NCI-H1436 (cell line): ENCODE measurements around the gene DSG3.

Experiments
- DNase-seq: peaks from one replicate; lab custom pipeline; 2025; lab: John Stamatoyannopoulos, UW

The DSG3 gene, protein sequence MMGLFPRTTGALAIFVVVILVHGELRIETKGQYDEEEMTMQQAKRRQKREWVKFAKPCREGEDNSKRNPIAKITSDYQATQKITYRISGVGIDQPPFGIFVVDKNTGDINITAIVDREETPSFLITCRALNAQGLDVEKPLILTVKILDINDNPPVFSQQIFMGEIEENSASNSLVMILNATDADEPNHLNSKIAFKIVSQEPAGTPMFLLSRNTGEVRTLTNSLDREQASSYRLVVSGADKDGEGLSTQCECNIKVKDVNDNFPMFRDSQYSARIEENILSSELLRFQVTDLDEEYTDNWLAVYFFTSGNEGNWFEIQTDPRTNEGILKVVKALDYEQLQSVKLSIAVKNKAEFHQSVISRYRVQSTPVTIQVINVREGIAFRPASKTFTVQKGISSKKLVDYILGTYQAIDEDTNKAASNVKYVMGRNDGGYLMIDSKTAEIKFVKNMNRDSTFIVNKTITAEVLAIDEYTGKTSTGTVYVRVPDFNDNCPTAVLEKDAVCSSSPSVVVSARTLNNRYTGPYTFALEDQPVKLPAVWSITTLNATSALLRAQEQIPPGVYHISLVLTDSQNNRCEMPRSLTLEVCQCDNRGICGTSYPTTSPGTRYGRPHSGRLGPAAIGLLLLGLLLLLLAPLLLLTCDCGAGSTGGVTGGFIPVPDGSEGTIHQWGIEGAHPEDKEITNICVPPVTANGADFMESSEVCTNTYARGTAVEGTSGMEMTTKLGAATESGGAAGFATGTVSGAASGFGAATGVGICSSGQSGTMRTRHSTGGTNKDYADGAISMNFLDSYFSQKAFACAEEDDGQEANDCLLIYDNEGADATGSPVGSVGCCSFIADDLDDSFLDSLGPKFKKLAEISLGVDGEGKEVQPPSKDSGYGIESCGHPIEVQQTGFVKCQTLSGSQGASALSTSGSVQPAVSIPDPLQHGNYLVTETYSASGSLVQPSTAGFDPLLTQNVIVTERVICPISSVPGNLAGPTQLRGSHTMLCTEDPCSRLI

DNA sequence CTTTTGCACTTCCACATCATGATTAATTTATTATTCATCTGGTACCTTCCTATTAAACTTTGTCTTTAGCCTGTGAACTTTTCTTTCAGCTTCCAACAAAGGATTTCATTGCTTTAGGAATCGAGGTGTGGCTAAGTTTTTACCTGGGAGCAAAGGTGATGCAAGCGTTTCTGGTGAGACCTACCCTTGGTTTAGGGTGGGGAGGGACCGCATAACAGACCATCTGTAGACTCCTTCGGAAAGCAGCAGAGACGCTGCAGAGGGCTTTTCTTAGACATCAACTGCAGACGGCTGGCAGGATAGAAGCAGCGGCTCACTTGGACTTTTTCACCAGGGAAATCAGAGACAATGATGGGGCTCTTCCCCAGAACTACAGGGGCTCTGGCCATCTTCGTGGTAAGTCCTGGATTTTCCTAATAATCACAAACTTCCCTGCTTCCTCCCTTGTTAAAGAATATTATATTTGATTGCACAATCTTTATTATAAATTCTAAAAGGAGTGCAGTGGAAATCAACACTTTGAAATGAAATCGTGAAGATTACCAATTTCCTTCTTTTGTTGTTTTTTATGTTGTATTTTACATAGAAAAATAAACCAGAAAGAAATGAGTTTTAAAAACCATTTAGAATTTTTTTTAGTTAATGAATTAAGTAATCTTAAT is at the start of gene DSG3:
Gene DSG3, plus strand, starts transcription at position 212 of the 662 bp plus-strand sequence. Its CDS starts 137 bp downstream, at position 349.
- no peak for DNase-seq

DNA sequence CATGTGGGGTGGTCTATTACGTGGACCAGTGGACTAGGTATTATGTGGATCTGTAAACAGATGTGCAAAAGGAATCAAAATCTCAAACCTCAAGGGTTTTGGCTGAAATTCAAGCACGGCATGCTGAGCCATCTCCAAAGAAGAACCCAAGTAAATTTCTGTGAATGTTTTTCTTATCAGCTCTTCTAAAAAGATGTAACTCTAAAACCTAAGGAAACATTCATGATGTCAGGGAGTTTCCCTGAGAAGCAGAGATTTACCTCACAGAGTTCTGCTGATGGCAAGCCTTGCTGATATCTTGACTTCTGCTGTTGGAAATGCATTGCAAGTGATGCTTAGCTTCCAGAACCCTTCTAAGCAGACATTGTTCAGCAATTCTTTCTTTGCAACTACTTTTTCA is 49.4 kb upstream of the DSG3 start:
- DNase-seq, result no peak

DNA sequence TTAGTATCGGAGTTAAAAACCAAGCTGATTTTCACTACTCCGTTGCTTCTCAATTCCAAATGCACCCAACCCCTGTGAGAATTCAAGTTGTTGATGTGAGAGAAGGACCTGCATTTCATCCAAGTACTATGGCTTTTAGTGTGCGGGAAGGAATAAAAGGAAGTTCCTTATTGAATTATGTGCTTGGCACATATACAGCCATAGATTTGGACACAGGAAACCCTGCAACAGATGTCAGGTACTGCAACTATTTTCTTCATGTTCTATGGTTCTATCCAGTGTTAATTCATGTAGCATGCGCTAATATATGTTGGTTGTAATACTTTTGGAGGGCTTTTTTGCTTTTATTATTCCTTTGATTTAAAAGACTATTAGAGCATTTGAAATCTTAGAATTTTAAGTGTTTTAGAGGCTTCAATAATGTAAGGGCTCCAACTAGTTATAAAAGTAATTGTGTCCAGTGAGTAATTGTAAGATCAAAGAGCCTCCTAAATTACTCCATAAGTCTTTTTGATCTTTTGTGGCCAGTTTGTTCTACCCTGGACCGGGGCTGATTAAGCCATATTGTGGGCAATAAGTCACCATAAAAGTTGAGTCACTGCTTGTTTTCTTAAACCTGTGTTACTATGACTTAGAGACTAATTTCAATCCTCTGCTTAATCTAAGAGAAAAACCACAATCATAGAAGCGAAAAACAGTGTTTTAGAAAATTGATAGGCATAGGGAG is 48.1 kb upstream of the DSG3 start:
- DNase-seq, result no peak

DNA sequence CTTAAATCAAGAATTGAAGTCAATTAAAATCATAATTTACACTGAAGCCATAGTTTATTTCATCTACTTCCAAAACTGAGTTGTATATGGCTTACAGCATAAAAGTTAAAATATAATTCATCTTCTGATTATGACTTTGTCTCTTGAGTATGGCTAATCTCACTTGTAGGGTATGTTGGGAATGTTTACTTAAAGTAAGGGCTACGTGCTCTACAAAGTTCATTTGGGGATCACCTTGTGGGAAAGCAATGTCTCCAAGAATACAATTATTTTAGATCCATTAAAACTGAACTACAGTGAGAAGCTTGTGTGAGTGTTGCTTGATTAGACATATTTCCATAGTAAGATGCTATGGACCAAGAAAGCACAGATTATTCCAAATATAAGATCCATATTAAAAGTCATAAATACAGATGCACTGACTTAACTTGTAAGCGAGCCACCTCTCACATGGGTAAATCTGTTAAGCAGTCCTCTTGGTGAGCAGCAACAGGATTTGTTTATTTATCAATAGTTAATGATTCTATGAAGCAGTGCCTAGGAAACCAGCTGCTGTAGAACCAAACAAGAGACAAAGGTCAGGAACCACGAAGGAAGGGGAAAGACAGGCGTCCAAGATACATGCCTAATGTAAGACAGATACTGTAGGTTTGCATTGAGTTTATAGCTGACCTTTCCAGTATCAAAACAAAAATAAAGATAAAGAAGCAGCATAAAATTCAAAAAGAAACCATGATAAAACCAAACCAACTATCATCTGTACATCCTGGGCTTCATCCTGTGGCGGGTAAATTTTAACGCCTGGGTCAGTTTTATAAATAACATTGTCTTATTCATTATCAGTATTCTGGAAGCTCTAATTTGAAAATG is 46.1 kb upstream of the DSG3 start:
- no peak for DNase-seq

DNA sequence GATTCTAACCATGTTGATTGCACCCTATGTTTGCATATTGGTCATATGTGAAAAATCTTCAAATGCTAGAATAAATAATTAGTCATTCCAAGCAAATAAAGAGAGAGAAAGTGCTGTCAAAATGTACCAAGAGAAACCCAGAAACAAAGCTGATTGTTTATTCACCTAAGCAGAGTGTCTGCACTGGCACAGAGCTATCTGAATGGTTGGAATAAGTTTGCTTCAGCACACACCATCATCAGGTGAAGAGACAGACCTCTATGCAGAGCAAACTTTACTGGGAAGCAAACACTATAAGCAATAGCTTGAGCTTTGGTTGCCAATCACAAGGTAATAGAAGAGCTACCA is 45.5 kb upstream of the DSG3 start:
- no peak for DNase-seq

DNA sequence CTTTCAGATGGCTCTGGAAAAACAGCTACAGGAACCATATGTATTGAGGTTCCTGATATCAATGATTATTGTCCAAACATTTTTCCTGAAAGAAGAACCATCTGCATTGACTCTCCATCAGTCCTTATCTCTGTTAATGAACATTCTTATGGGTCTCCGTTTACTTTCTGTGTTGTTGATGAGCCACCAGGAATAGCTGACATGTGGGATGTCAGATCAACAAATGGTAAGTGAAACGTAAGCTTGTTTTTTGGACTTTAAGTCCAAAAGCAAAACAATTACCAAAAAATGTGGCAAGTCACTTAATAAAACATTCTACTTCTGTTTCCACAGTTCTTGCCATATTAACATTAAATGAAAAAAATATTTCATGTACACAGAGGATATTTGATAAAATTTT is 44.1 kb upstream of the DSG3 start:
- no peak for DNase-seq

DNA sequence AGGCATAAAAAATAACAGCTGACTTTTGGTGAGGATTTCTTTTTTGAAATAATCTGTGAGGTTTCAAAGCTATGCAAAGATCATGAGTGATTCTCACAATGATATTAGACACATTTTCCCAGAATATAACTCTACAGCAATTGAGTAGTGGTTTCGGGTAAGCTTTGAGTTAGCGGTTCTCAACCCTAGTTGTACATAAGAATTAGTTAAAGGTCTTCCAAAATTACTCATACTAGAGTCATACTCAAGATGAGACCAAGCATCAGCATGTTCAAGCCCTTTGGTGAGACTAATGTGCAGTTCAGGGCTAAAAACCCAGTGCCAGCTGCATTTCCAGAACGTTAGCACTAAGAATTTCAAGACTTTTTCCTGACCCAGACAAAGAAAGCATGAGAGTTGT is 39.9 kb upstream of the DSG3 start:
- no peak for DNase-seq

DNA sequence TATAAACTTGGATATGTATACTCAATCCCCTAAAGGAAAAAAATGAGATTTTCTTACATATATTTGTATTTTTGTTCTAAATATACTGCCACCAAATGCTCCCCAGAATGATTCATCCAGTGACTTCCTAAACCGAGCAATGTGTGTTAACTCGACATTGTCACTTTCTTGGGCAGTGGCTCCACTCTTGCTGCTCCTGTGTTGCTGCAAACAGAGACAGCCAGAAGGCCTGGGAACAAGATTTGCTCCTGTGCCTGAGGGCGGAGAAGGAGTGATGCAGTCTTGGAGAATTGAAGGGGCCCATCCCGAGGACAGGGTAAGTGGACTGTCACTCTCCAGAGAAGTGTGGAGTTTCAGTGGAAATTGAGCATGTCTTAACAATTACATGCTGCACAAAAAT is 38.3 kb upstream of the DSG3 start:
- DNase-seq, result no peak

DNA sequence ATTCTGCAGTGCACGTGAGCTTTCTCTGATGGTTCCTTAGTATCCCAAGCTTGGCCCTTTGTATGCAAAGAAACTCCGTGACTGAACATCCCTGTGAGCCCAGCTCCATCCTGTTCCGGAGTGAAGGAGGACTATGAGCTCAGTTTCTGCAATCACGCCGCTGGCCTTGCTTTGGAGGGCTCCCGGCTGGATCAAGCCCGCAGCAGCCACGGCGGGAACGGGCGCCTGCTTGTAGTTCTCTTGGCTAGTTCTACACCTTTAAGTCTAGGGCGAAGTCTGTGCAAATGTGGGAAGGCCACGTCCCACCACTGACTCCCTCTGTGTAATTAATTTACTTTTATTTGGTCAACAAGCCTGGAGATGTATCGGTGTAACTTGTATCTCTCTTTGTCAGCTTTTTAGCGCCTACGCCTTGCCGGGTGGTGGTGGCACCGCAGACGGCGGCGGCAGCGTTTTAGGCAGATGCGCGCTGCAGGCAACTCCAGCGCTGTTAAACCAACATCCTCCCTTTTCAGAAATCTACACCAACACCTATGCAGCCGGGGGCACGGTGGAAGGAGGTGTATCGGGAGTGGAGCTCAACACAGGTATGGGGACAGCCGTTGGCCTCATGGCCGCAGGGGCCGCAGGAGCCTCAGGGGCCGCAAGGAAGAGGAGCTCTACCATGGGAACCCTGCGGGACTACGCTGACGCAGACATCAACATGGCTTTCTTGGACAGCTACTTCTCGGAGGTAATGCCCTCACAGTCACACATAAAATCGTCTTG is 36.6 kb upstream of the DSG3 start:
- DNase-seq, result no peak

DNA sequence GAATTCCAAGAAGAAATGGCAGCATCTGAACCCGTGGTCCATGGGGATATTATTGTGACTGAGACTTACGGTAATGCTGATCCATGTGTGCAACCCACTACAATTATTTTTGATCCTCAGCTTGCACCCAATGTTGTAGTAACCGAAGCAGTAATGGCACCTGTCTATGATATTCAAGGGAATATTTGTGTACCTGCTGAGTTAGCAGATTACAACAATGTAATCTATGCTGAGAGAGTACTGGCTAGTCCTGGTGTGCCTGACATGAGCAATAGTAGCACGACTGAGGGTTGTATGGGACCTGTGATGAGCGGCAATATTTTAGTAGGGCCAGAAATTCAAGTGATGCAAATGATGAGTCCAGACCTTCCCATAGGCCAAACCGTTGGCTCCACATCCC is 34.4 kb upstream of the DSG3 start:
- DNase-seq, result no peak

DNA sequence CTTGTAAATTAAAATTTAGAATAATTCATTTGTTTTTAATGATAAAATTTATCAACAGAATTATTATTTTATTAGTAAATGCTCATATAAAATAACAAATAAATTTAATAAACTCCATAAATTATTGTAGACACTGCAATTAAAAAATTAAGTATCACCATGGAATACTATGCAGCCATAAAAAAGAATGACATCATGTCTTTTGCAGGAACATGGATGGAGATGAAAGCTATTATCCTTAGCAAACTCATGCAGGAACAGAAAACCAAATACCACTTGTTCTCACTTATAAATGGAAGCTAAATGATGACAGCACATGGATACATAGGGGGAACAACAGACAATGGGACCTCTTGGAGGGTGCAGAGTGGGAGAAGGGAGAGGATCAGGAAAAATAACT is 29.7 kb upstream of the DSG3 start:
- no peak for DNase-seq

DNA sequence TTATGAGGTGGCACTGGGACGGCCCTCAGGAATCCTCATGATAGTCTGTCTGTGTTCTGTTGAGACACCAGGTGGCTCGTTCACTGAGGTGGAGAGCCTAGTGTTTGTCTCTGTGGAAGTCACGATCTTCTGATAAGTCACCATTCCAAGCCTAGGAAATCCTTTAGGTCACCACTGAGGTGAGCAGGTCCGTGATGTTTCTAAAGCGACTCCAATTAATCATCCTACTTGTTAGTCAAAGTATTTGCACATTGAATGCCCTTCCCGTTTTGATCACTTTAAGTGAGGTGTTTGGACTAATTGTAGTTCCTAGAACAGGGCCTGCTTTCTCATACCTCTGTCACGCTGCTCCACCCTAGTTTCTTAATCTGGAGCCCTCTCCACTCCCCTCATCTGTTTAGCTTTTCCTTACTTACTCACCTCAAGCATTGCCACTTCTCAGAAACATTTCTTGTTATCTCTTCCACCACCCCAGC is 28.0 kb upstream of the DSG3 start:
- DNase-seq, result no peak

DNA sequence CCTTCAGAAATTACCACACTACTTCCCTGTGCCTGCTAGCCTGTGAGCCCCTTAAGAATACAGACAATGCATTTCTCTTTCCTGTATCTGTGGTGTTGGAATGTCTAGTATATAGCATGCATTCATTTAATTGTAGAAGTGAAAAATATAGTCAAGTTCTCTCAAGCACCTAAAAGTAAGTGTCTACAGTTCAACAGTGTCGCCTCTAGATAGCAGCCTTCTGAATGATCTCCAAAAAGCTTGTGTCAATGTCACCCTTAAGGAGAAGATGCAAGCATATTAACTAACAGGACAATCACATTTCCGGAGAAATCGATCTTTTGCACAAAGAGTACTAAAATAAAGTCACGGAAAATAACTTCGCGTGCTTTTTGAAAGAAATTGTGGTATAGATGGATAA is 27.5 kb upstream of the DSG3 start:
- no peak for DNase-seq

DNA sequence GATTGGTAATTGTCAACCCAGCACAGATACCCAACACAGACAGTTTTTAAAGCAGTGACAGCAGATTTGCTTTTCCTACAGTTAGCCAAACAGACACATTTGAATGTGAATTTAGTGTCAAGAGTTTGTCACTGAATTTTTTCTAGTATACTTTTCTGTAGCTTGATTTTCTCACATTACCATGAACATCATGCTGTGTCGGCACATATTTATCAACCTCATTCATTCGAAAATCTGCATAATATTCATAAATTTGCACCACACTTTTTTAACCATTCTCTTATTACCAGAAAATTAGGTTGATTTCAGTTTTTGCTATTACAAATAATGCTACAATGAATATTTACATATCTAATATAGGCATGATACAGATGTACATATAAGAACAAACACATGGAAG is 27.0 kb upstream of the DSG3 start:
- DNase-seq, result no peak

DNA sequence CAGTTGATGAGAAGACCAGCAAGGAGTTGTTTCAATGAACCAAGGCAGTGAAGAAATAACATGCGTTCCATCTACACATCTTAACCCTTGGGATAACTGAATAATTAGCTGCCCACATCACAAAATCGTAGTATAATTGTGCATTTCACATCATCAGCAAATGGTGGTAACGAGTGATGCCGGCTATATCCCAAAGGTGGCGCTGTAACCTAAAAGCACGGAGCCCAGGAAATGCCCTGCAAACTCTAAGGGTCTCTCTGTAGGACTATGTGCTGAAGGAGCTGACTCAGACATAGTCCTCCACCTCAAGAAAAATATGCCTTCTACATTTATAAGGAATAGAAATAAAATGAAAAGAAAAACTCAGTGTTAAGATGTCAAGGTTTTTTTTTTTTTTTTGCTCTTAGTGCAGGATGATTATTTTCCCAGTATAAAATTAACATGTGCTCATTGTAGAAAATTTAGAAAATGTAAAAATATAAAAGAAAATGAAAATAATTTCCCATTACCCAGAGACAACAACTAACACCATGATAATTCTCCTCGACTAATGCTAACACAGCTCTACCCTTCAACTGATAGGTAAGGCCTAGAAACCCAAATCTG is 23.1 kb upstream of the DSG3 start:
- no peak for DNase-seq

DNA sequence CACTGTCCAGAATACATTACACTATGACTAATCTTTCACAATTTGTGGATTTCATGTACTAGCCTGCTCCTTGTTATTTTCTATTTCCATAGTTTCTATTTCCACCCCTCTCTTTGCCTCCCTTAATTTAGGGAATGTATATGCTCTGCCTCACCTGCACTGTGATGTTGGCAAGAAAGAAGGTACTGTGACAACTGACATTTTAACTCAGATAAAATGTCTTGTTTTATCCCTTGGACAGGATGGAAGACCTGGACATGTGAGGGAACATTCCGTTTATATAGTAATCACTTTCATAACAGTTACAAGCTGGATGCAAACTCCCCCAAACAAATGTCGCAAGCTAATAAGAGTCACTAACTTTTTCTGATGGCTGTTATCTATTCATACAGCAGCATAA is 21.5 kb upstream of the DSG3 start:
- DNase-seq, result no peak

DNA sequence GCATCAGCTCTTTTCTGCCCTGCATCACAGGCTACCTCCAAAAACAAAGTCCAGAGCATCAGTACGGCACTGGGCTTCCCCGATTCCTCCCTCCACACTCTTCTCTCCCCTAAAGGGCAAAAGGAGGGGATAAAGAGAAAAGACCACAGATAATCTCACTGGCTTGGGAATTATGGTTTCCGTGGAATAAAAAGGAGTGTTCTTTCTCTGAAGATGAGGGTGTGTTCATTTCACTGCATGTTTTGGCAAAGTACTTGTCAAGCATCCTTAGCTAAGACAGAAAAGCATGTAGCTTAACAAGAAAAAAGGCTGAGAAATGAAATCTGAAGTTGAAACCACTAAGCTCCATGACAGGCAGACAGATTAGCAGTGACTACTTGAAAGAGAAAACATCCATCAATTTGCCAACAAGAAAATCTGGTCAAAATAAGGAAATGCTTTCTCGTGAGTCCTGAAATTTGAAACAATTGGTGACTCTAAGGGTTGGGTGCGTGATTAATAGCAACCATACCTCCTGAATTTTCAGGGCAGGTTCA is 20.6 kb upstream of the DSG3 start:
- DNase-seq, result no peak

DNA sequence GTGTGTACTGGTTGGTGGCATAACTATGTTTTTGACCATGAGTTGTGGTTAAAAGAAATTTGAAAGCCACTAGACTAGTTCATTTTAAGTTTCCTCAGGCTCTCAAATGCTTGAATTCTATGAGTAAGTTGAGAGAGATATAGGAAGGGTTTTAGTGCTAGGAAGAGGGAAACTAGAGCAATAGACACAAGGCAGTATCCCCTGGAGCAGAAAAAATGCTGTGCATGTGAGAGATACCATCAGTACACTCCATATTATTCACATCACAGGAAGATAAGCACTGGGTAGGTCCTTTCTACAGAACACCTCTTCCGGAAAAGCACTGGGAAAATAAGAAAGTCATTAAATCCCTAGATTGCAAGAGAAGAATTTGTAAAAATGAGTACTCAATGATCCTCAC is 19.3 kb upstream of the DSG3 start:
- DNase-seq, result no peak

DNA sequence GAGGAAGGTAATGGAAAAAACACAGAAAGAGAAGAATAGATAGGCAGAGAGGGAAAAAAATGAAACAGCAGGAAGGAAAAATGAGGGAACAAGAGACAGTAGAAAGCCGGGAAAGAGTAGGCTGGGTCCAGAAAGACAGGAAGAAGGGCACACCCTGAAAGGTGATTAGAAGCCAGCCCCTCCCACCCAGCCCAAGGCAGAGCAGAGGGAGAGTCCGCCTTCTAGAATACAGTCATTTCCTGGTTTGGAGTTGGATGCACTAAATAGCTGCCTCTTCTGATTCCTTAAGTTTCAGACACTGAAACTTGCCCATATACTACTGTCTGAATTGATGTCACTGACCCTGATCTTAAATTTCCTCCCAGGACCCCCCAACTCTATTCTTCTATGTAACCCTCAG is 17.9 kb upstream of the DSG3 start:
- no peak for DNase-seq
